NCI-H2029 treated with DMSO at 0.1 percent for 48 hours (cell line): ENCODE measurements around the gene CHID1.

ENCODE experiments used
- DNase-seq: peaks from one replicate; lab custom pipeline; 2025; lab: John Stamatoyannopoulos, UW

CHID1 gene

GRCh38 chr11:910589-911030 lies at the start of gene CHID1:
Gene CHID1, minus strand, starts transcription at chr11:910810. Its CDS starts 5,994 bp downstream, at chr11:904816.
- DNase-seq: peak; percentile 55

GRCh38 chr11:959608-960007 lies 49.0 kb upstream of the CHID1 start:
- DNase-seq: no peak

GRCh38 chr11:959027-959426 lies 48.4 kb upstream of the CHID1 start:
- DNase-seq: no peak

GRCh38 chr11:958101-958500 lies 47.5 kb upstream of the CHID1 start:
- no peak for DNase-seq

- no peak for DNase-seq
Observed at GRCh38 chr11:957212-957920, 46.8 kb upstream of the CHID1 start.

- no peak for DNase-seq
Observed at GRCh38 chr11:955154-956063, 44.8 kb upstream of the CHID1 start.

GRCh38 chr11:954392-955153 lies 44.0 kb upstream of the CHID1 start:
- DNase-seq: no peak

- no peak for DNase-seq
Observed at GRCh38 chr11:953512-953911, 42.9 kb upstream of the CHID1 start.

- DNase-seq: no peak
Observed at GRCh38 chr11:952406-953385, 42.1 kb upstream of the CHID1 start.

- DNase-seq: no peak
Observed at GRCh38 chr11:951507-951906, 40.9 kb upstream of the CHID1 start.

GRCh38 chr11:947744-948143 lies 37.1 kb upstream of the CHID1 start:
- DNase-seq: no peak

GRCh38 chr11:945986-946385 lies 35.4 kb upstream of the CHID1 start:
- no peak for DNase-seq

GRCh38 chr11:944711-945470 lies 34.3 kb upstream of the CHID1 start:
- no peak for DNase-seq

GRCh38 chr11:942823-943222 lies 32.2 kb upstream of the CHID1 start:
- DNase-seq: no peak

- DNase-seq: no peak
Observed at GRCh38 chr11:940496-941135, 30.0 kb upstream of the CHID1 start.

- no peak for DNase-seq
Observed at GRCh38 chr11:937841-938261, 27.2 kb upstream of the CHID1 start.

GRCh38 chr11:936199-936598 lies 25.6 kb upstream of the CHID1 start:
- DNase-seq: no peak

- no peak for DNase-seq
Observed at GRCh38 chr11:934527-934926, 23.9 kb upstream of the CHID1 start.

GRCh38 chr11:933936-934335 lies 23.3 kb upstream of the CHID1 start:
- DNase-seq: no peak
